ENCODE results near the gene PRAMEF5.
"Not testable (repeated sequence)": the region's sequence is repeated elsewhere in the genome, so short reads cannot be mapped to it uniquely, and the experiment has no call there.

The PRAMEF5 gene

GRCh38 chr1:13253898-13254297, at the start of gene PRAMEF5:
Gene PRAMEF5 (plus strand): TSS chr1:13254198. CDS start chr1:13259269, 5,071 bp downstream.
- DNase-seq = not testable (repeated sequence)

DNA sequence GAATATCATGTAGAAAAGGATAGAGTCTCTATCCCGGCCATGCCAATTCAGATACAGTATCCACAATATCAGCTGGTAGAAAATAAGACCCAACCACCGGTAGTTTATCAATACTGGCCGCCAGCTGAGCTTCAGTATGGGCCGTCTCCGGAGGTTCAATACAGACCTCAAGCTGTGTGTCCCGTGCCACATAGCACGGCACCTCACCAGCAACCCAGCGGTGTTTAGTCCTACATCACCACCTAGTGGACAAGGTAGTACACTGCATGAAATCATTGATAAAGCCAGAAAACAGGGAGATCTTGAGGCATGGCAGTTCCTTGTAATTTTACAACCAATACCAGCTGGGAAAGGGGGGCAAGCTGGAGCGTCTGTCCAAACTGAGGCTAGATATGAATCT, 45.3 kb upstream of the PRAMEF5 start:
- DNase-seq = not testable (repeated sequence)

DNA sequence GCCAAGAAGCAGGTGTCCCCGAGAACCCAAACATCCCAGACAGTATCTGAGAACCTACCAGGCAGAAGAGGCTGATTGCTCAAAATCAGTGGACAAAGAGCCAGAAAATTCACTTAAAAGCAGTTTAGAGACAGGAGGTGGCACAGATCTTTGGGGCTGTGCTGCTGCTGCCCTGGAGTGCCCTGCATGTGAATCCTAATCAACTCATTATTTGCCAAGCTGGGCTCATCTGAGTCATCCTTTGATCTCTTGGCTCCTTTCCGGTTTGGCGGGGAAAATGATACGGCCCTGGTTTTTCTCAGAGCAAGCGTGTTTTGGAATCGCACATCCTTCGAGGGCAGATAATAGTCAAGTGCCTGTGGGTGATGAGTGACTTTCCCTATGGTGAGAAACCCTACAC, 37.4 kb upstream of the PRAMEF5 start:
- DNase-seq = not testable (repeated sequence)

DNA sequence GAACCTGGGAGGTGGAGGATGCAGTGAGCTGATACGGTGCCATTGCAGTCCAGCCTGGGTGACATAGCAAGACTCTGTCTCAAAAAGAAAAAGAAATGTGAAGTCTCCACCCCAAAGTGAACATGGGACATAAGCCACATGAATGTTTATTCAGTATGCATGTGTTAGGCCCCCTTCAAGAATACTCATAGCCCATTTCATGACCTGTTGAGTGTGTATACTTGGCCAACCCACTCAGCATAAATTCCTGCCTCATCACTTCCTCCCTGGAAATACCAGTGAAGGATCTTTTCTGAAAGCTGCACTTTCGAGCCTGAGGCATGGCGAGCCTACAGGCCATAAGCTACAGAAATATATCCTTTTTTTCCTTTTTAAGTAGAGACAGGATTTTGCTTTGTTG, 34.8 kb upstream of the PRAMEF5 start:
- DNase-seq = not testable (repeated sequence)

GRCh38 chr1:13222788-13223187, 31.2 kb upstream of the PRAMEF5 start:
- not testable (repeated sequence) for DNase-seq

DNA sequence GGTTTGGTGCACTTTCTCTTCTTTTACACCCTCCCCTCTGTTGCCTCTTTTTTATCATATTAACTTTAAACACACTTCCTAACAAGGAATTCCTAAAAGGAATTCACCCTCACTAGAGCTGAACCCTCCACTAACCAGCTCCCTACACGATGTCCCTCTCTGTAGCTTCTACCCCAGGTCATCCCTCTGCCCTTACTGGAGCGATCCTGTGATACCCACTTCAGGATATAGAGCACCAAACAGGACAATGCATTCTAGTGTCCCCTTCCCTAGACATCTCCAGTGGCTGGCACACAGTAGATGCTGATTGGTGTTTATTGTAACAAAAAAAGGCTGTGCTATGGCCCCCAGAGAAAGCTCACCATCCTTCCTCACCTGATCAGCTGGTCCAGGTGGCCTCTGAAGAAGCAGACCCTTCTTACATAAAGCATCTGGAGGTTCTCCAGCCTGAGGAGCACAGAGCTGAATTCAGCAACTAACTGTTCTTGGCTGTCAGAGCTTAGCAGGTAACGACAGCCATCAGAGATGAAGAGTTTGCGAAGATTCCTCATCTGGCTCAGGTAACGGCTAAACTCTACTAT, 29.4 kb upstream of the PRAMEF5 start:
- no peak for DNase-seq

DNA sequence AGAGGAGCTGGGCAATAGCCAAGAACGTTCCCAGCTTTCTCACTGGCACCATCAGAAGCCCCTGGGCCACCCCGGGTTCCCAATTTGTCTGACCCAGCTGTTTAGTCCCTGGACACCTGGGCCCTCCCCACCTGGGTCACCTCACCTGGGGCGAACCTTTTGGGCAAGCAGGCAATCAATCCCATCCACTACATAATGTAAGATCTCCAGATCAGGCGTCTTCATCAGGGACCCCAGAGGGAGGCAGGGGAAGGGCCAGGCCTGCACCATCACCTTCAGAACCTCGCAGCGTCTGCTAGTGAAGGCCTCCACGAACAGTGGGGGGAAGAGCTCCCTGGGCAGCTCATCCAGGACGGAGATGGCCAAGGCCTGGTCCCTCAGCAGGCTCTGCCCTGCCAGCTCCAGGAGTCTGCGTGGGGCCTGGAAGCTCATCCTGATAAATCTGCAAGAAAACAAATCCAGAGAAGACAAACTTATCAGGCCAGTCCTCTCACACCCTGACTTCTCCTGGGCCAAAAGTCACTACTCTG, 28.3 kb upstream of the PRAMEF5 start, which contains the start of gene PRAMEF18:
TSS of gene PRAMEF18 (minus strand) at position 480 of the 530 bp plus-strand sequence. CDS start at position 432, 48 bp downstream.
- DNase-seq = not testable (repeated sequence)

DNA sequence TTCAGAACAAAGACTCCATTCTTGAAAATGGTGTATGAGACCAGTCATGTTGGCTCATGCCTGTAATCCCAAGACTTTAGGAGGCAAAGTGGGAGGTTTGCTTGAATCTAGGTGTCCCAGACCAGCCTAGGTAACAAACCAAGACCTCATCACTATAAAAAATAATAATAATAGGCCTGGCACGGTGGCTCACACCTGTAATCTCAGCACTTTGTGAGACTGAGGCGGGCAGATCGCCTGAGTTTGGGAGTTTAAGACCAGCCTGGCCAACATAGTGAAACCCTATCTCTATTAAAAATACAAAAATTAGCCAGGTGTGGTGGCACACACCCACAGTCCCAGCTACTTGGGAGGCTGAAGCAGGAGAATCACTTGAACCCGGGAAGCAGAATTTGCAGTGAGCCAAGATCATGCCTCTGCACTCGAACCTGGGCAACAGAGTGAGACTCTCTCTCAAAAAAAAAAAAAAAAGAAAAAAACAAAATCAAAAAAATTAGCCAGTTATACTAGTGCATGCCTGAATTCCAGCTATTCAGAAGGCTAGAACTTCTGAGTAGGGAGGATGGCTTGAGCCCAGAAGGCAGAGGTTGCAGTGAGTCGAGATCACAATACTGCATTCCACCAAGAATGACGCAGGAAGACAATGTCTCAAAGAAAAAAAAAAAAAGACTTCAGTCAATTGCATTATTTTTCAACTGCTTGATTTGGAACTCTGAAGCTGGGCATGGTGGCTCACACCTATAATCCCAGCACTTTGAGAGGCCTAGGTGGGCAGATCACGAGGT, 26.5 kb upstream of the PRAMEF5 start:
- not testable (repeated sequence) for DNase-seq

GRCh38 chr1:13228343-13228781, 25.6 kb upstream of the PRAMEF5 start:
- no peak for DNase-seq

DNA sequence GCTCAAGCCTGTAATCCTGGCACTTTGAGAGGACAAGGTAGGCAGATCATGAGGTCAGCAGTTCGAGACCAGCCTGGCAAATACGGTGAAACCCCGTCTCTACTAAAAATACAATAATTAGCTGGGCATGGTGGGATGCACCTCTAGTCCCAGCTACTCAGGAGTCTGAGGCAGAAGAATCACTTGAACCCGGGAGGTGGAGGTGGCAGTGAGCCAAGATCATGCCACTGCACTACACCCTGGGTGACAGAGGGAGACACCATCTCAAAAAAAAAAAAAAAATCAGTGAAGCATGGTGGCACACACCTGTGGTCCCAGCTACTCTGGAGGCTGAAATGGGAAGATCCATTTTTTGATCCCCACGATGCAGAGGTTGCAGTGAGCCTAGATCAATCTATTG, 23.9 kb upstream of the PRAMEF5 start:
- not testable (repeated sequence) for DNase-seq

DNA sequence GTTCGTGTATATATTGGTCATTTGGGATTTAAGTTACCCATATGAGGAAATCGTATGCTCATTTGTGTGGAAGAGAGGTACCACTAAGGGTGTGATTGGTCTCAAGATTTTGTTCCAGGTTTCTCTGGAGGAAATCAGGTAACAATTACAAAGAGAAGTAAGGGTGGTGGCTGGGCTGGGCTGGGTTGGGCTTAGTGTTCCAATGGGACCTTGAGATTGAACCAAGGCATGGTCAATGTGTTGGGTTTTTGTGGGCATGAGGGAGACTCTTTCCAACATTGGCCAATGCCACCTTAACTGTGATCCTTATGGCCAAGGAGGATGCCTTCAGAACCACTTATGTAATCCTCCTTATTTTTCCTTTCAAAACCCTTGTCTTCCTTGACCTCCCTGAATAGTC, 23.4 kb upstream of the PRAMEF5 start:
- not testable (repeated sequence) for DNase-seq

GRCh38 chr1:13231061-13231750, 22.8 kb upstream of the PRAMEF5 start:
- DNase-seq = not testable (repeated sequence)

GRCh38 chr1:13232056-13232455, 21.9 kb upstream of the PRAMEF5 start:
- not testable (repeated sequence) for DNase-seq

- not testable (repeated sequence) for DNase-seq
Observed at GRCh38 chr1:13234057-13234456, 19.9 kb upstream of the PRAMEF5 start.

- not testable (repeated sequence) for DNase-seq
Observed at GRCh38 chr1:13237572-13237971, 16.4 kb upstream of the PRAMEF5 start.

GRCh38 chr1:13239633-13240032, 14.4 kb upstream of the PRAMEF5 start:
- not testable (repeated sequence) for DNase-seq

DNA sequence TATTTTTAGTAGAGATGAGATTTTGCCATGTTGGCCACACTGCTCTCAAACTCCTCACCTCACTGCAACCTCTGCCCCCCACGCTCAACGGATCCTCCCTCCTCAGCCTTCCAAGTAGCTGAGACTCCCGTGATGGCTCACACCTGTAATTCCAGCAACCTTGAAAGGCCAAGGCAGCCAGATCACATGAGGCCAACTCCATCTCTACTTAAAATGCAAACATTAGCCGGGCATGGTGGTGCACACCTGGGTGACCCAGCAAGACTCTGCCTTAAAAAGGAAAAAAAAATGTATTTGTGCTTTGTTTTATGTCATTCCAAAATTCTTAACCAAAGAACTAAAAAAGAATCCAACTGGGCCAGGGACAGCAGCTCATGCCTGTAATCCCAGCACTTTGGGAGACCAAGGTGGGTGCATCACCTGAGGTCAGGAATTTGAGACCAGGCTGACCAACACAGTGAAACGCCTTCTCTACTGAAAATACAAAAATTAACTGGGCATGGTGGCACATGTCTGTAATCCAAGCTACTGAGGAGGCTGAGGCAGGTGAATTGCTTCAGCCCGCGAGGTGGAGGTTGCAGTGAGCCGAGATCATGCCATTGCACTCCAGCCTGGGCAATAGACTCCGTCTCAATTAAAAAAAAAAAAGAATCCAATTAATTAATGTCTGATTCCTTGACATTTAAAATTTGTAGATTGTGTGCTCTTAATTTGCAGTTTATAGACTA, 10.3 kb upstream of the PRAMEF5 start:
- DNase-seq = not testable (repeated sequence)

DNA sequence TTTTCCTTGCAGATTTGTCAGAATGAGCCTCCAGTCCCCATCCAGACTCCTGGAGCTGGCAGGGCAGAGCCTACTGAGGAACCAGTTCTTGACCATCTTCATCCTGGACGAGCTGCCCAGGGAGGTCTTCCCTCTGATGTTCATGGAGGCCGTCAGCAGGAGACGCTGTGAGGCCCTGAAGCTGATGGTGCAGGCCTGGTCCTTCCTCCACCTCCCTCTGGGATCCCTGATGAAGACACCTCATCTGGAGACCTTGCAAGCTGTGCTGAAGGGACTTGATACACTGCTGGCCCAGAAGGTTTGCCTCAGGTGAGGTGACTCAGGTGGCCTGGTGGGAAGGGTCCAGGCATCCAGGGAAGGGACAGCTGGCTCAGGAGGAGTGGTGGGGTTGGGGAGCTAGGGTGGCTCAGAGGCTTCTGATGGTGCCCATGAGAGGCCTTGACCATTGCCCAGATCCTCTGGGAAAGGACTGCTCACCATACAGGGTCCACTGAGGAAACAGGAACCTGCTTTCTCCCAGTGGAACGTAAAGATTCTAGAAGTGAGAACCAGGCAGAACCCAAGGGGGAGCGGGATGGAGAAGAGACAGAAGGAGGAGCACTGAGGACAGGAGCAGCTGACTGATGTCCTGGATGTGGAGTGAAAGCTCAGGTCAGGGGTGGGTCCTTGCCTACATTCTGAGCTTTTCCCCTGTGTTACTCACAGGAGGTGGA, 8.0 kb upstream of the PRAMEF5 start:
- not testable (repeated sequence) for DNase-seq

DNA sequence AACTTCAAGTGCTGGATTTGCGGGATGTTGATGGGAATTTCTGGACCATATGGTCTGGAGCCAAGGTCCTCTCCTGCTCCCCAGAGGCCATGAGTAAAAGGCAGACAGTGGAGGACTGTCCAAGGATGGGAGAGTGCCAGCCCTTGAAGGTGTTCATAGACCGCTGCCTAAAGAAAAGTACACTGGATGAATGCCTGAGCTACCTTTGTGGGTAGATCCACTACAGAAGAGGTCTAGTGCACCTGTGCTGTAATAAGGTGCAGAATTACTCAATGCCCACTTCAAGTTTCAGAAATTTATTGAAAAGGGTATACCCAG, 7.5 kb upstream of the PRAMEF5 start:
- DNase-seq = not testable (repeated sequence)

GRCh38 chr1:13247122-13247521, 6.9 kb upstream of the PRAMEF5 start:
- DNase-seq = not testable (repeated sequence)

GRCh38 chr1:13265124-13265523, 11.1 kb downstream of the PRAMEF5 start:
- DNase-seq = not testable (repeated sequence)

DNA sequence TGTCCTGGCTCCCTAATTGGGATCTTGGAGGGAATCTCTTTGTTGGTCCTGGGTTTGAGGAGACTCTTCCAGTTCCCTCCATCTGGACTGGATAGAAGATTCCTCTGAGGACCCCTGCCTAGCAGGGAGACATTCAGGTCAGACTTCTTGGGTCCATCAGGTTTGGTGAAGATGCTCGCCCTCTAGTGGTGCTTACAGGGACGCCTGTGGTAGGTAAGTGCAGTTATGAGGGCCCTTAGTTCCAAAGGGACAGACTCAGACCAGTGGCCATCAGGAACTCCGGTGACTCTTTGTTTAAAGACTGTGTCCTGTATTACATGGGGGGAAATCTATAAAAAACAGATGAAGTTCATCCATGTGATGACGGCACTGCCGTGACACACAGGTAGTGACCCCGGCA, 23.0 kb downstream of the PRAMEF5 start:
- not testable (repeated sequence) for DNase-seq
